Measurements from ENCODE around the gene ID3. TPM values are rescaled to one million over a fixed set of nuclear protein-coding genes. Genes with fewer than 3 reads are reported as not detected.

Gene ID3
- total RNA-seq, 1 donor from 2014 or later, result 47.4 TPM

GRCh38 chr1:23524716-23525401 lies 34.4 kb downstream of the ID3 start:
- no peak overlapping the region for H3K4me3 ChIP-seq (ENCODE audit: low read depth, low read length)
- H3K27me3 ChIP-seq (ENCODE audit: control insufficient read depth, insufficient read depth, low read length), result no peaks in the 10 kb centered on the region
- no peak for TF ChIP-seq CTCF (IDR thresholded peaks at IDR 0.05; ENCODE audit: insufficient read depth, low read length, severe bottlenecking)
- no peak for FAIRE-seq
- H3K36me3 ChIP-seq (ENCODE audit: control insufficient read depth, insufficient read depth, low read length), result no peaks in the 10 kb centered on the region
- DNase-seq (ENCODE audit: low read depth), result no peak

GRCh38 chr1:23524163-23524562 lies 35.1 kb downstream of the ID3 start:
- H3K27me3 ChIP-seq (ENCODE audit: control insufficient read depth, insufficient read depth, low read length), result no peaks in the 10 kb centered on the region
- no peak for TF ChIP-seq CTCF (IDR thresholded peaks at IDR 0.05; ENCODE audit: insufficient read depth, low read length, severe bottlenecking)
- no peaks in the 10 kb centered on the region for H3K36me3 ChIP-seq (ENCODE audit: control insufficient read depth, insufficient read depth, low read length)
- H3K4me3 ChIP-seq (ENCODE audit: low read depth, low read length), result no peak overlapping the region
- DNase-seq (ENCODE audit: low read depth), result no peak
- no peak for FAIRE-seq

DNA sequence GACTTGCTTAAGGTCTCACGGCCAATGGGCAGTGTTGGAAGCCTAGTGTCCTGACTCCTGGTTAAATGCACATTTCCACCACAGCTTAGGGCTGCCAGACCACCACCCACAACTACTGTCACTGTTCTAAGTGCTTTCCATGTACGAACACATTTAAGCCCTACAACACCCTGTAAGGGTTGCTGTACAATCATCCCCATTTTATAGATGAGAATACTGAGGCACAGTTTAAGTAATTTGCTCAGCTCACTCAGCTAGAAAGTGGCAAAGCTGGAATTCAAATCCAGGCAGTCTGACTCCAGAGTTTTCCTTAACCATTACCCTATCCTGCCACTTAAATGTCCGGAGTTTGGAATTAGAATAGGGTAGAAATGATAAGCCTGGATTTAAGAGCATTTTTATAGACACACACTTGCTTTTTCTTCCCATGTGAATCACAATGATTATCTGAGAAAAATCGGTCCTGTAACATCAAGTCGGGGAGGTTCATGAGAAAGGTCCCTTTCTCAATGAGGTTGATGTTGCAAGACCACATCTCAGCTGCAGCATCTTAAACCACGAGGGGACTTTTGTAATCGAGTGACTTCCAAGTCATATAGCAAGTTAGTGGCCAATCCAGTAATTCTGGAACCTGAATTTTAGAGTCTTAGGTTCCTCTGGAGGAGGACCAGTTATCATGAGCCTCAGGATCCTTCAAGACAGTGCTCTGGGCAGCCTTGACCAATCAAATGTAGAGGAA lies 36.9 kb downstream of the ID3 start:
- DNase-seq (ENCODE audit: low read depth) (no peak), FAIRE-seq (no peak)
- H3K4me3 ChIP-seq (ENCODE audit: low read depth, low read length), result no peak overlapping the region
- H3K36me3 ChIP-seq (ENCODE audit: control insufficient read depth, insufficient read depth, low read length), result no peaks in the 10 kb centered on the region
- TF ChIP-seq CTCF (IDR thresholded peaks at IDR 0.05; ENCODE audit: insufficient read depth, low read length, severe bottlenecking), result no peak
- H3K27me3 ChIP-seq (ENCODE audit: control insufficient read depth, insufficient read depth, low read length), result no peaks in the 10 kb centered on the region

DNA sequence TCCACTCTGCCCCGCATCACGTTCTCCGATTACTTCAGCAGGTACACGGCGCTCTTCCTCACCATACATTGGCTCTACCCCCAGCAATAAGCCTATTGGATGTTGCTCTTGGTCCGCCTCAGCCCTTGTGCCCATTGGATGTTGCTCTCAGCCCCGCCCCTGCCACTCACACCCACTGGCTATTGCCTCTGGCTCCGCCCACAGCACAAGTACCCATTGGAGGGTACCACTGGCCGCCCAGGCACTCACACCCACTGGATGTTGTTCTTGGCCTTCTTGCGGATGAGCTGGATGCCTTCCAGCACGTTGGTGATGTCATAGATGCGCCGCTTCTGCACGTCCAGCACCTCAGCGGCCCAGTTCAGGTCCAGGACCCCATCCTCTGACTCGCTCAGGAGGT lies 37.7 kb downstream of the ID3 start:
- no peaks in the 10 kb centered on the region for H3K27me3 ChIP-seq (ENCODE audit: control insufficient read depth, insufficient read depth, low read length)
- TF ChIP-seq CTCF (IDR thresholded peaks at IDR 0.05; ENCODE audit: insufficient read depth, low read length, severe bottlenecking), result no peak
- DNase-seq (ENCODE audit: low read depth), result no peak
- H3K36me3 ChIP-seq (ENCODE audit: control insufficient read depth, insufficient read depth, low read length), result no peaks in the 10 kb centered on the region
- no peak overlapping the region for H3K4me3 ChIP-seq (ENCODE audit: low read depth, low read length)
- no peak for FAIRE-seq

DNA sequence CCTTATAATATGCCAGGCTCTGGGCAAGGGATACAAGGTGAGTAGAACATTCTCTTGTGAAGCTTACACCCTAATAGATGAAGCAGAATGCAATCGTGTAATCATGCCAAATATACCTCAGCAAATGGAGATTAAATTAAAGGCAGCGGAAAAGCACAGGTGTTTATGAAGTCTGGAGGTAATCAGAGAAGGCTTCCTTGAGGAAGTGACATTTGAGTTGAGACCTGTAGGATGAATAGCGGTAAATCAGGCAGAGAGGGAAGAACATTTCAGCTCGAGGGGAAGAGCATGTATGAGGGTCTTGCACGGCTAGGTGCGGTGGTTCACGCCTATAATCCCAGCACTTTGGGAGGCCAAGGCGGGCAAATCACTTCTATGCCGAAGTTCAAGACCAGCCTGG lies 41.7 kb downstream of the ID3 start:
- no peak for TF ChIP-seq CTCF (IDR thresholded peaks at IDR 0.05; ENCODE audit: insufficient read depth, low read length, severe bottlenecking)
- no peak for FAIRE-seq
- Histone ChIP-seq H3K36me3 (ENCODE audit: control insufficient read depth, insufficient read depth, low read length) (no peaks in the 10 kb centered on the region), H3K4me3 (ENCODE audit: low read depth, low read length) (no peak overlapping the region), H3K27me3 (ENCODE audit: control insufficient read depth, insufficient read depth, low read length) (no peaks in the 10 kb centered on the region)
- no peak for DNase-seq (ENCODE audit: low read depth)
